Mesodermal cell (in vitro differentiated cells): ENCODE results near the gene LUC7L3.
"Not testable (repeated sequence)": the region's sequence is repeated elsewhere in the genome, so short reads cannot be mapped to it uniquely, and the experiment has no call there.

ENCODE experiments used
- H3K27ac ChIP-seq: 2 replicates; pipeline ENCODE4 v1.7.0; 2013; ENCODE audit warnings: mild to moderate bottlenecking, low read depth, low read length, moderate library complexity; ENCODE audit not compliant: severe bottlenecking
- H3K36me3 ChIP-seq: 2 replicates; pipeline ENCODE4 v1.7.1; 2013; ENCODE audit warnings: mild to moderate bottlenecking, low read length, moderate library complexity; ENCODE audit not compliant: control insufficient read depth, insufficient read depth
- H3K4me1 ChIP-seq: one replicate; pipeline ENCODE4 v1.7.1; 2013; ENCODE audit warnings: mild to moderate bottlenecking, low read length; ENCODE audit not compliant: insufficient read depth, control insufficient read depth, poor library complexity, severe bottlenecking
- H3K4me3 ChIP-seq: 2 replicates; pipeline ENCODE4 v1.7.0; 2013; ENCODE audit warnings: low read length, control low read depth, mild to moderate bottlenecking; ENCODE audit not compliant: insufficient read depth, poor library complexity, severe bottlenecking; ENCODE audit errors: extremely low read depth
- H3K9me3 ChIP-seq: 2 replicates; pipeline ENCODE4 v1.7.1; 2013; ENCODE audit warnings: mild to moderate bottlenecking, low read length, moderate library complexity; ENCODE audit not compliant: control insufficient read depth
- WGBS, 2 experiments: methylation state at CpG; one replicate each; pipeline ENCODE4 v1.1.5; 2013; ENCODE audit warnings: missing lambda C conversion rate in 2 of 2; ENCODE audit not compliant: insufficient coverage in 2 of 2; 5-methylcytosine and 5-hydroxymethylcytosine counted together

LUC7L3 gene

GRCh38 chr17:50804749-50805475 lies 85.5 kb downstream of the LUC7L3 start:
- WGBS, 2 experiments: 80 to 91% methylated on average over 1 to 9 of the region's 13 CpGs
- not testable (repeated sequence) for H3K36me3 ChIP-seq, H3K4me3 ChIP-seq, H3K27ac ChIP-seq, H3K9me3 ChIP-seq, H3K4me1 ChIP-seq

- H3K4me1 ChIP-seq: no peaks in the 10 kb centered on the region
- H3K9me3 ChIP-seq: no peaks in the 10 kb centered on the region
- 84 to 88% methylated on average over 5 of the region's 6 CpGs for WGBS, 2 experiments
- H3K27ac ChIP-seq: no peak overlapping the region
- no peaks in the 10 kb centered on the region for H3K36me3 ChIP-seq
- H3K4me3 ChIP-seq: no peak overlapping the region
Observed at GRCh38 chr17:50805486-50805885, 86.1 kb downstream of the LUC7L3 start.
